GM18870 (cell line): ENCODE measurements around the gene DUSP3.

Experiments
- ATAC-seq: cut with Tn5 transposase; IDR thresholded peaks from one replicate; pipeline ENCODE4 v1.9.1; 2021; ENCODE audit warnings: moderate library complexity; ENCODE audit not compliant: unreplicated experiment

DUSP3 gene

DNA sequence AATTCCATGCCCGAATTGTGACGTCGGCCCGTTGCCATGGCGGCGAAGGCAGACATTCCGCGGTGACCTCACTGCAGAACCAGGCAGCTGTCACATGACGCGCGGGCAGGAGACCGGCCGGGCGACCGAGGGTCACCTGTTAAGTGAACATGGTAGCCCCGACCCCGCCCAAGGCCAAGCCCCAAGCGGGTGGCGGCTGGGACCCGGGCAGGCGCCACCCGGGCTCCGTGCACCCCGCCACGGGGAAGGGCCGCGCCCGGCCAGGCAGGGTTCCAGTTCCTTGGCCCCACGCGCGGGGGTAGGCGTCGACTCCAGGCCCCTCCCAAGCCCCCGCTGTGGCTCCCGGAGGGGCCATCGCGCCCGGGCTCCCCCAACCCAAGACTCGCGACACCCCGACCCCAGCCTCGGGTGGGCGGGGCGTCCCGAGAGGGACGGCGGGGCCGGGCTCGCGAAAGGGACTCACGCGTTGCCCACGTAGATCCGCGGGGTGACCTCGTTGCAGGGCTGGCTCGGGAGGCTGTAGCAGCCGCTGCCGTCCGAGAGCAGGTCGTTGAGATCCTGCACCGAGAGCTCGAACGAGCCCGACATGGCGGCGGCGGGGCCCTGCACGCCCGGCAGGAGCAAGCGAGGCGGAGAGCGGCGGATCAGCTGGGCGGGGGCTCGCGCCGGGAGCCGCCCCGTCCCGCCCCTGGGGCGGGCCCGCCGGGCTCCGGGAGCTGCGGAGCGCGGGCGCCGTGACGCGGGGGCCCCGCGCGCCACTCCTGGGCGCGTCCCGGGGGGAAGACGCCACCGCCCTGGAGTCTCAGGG lies at the start of gene DUSP3:
DUSP3 (minus strand) TSS at position 641 of the 808 bp plus-strand sequence; CDS start at position 588, 53 bp downstream.
- no peak for ATAC-seq

DNA sequence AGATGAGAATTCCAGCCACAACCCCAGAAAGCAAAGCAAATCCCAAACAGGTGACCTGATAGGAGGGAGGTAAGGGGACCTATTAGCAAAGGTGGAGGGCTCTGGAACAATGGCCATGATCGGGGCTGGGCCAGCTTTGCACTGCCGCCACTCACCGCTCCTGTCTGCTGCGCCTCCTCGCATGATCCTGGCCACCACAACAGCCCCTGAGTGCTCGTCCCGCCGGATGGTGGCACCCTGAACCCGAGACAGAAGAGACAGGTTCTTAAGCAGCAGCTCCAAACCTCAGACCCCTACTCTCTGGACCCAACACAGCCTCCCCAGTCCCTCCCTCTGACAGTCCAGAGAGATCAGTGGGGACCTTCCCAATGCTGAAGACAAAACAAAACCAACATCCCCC lies 48.8 kb upstream of the DUSP3 start:
- ATAC-seq = no peak

DNA sequence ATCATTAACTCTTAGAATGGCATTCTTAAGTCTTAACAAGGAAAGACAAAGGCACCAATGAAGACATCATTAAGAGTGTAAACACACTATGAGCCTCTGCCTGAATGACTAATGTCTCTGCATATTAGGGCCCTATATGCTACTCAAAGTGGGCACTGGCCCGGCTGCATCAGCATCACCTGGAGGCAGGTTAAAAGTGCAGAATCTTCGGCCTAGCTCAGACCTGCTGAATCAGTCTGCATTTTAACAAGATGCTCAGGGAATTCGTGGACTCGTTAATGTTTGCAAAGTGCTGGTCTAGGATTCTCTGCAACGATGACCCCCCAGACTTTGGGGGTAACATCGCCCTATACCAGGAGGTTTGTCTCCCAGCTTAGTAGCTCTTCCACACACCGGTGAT lies 47.4 kb upstream of the DUSP3 start:
- no peak for ATAC-seq

- no peak for ATAC-seq
Observed at GRCh38 chr17:43825567-43825966, 46.8 kb upstream of the DUSP3 start.

- no peak for ATAC-seq
Observed at GRCh38 chr17:43823350-43824084, 44.7 kb upstream of the DUSP3 start.

- no peak for ATAC-seq
Observed at GRCh38 chr17:43822570-43823190, 43.9 kb upstream of the DUSP3 start.

- no peak for ATAC-seq
Observed at GRCh38 chr17:43820759-43821158, 42.0 kb upstream of the DUSP3 start.

GRCh38 chr17:43818966-43819365 lies 40.2 kb upstream of the DUSP3 start:
- no peak for ATAC-seq

DNA sequence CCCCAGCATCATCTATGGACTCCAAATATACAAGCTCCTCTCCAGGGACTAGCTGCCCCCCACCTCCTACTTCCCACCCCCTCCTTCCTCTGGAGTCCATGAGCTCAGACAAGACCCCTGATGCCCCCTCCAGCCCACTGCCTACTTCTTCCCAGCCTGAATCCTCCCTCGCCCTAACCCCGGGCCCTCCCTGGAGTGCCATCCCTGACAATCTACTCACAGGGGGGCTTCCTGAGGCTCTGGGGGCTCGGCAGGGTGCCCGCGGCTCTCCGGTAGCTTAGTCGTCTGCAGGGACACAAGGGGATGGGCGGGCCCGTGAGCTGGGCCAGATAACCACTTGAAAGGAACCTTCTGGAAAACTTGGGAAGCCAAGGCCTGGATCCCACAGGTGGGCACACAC lies 39.0 kb upstream of the DUSP3 start:
- ATAC-seq = no peak

GRCh38 chr17:43816336-43817320 lies 37.9 kb upstream of the DUSP3 start:
- no peak for ATAC-seq

DNA sequence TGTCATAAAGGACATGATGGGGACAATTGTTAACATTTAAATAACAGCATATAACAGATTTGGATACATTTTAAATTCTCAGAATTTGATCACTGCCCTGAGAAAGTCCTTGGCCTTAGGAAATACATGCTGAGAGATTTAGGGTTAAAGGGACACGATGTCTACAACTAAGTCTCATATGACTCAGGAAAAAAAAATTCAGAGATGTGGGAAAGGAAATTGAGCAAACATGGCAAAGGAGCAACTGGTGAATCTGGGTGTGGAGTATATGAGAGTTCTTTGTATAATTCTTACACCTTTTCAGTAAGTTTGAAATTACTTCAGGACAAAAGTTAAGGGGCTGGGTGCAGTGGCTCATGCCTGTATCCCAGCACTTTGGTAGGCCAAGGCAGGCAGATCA lies 35.9 kb upstream of the DUSP3 start:
- ATAC-seq = no peak

GRCh38 chr17:43814026-43814425 lies 35.2 kb upstream of the DUSP3 start:
- ATAC-seq = no peak

DNA sequence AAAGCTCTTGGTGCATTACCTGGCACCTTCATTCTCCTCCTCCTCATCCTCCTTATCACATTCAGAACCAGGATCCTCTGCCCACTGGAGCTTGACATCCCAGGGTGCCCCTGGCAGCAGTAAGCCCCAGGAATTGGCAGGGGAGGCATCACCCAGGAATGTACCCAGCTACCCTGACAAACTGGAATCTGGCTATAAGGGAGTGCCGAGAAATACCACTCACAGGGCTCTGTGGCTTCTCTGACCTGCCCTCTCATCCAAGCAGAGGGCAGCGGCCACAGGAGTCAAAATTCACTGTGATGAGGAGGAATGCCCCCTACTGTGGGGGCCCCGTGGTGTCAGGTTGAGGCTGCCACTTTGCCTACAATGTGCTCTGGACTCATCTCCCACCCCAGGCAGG lies 34.6 kb upstream of the DUSP3 start:
- no peak for ATAC-seq

- ATAC-seq = no peak
Observed at GRCh38 chr17:43812396-43813265, 33.9 kb upstream of the DUSP3 start.

GRCh38 chr17:43810823-43811222 lies 32.0 kb upstream of the DUSP3 start:
- no peak for ATAC-seq

DNA sequence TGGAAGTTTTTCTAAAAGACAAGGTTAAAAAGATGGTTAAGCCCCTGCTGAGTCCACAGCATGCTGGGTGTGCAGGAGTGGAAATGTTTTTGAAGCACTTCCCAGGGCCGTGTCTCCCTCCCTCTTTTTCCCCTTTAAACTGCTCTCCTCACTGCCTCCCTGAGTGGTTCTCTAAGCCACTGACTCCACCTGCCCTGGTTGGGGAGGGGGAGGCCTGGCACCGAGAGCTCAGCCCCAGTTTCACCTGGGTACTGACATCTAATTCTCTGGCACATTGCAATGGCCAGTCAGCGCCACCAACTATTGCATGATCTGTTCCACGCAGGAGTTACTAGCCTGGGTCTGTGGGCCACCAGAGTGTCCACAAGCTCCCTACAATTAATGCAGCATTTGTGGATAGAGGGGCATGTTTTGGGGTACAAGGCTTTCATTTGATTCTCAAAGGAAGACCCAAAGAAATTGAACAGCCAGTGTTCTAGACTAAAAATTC lies 31.5 kb upstream of the DUSP3 start:
- no peak for ATAC-seq

DNA sequence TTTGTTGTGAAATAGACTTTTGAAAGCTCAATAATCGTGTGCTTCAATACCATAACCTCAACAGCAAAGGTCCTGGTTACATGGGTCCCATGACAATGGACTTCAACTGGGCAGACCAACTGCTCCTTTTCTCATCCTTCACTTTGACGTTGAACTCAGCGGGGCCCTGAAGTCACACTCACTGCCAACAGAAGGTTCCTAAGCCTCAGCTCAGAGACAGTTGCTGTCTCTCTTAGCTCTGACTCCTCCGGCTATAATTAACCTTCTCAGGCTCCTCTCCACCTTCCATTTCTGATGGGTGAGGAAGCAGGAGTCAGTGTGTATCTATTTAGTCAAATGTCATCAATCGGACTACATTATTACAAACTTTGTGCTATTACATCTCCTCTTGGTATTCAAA lies 30.3 kb upstream of the DUSP3 start:
- no peak for ATAC-seq

DNA sequence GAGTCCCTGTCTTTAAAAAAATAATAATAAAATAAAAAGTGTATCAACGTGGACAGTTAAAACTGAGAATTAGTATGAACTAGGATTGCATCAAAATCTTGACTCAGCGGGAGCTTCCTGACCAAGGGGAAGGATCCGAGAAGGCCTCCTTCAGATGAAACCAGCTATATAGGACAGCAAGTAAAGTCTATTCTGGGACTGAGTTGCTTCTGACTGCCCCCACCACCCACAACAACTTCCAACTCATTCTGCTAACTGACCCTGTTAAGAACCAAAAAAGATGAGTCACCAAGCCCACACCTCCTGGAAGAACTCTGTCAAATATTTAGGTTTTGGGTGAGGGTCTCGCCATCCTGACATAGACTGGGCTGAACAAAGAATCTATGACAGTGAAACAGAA lies 29.3 kb upstream of the DUSP3 start:
- no peak for ATAC-seq

GRCh38 chr17:43805117-43805516 lies 26.3 kb upstream of the DUSP3 start:
- ATAC-seq = no peak

GRCh38 chr17:43803758-43804157 lies 25.0 kb upstream of the DUSP3 start:
- ATAC-seq = no peak
